Activated CD4-positive, alpha-beta T cell treated with anti-CD3 and anti-CD28 coated beads for 24 hours (primary cell): Measurements from ENCODE around the gene RNF180.
"Not testable (repeated sequence)": the region's sequence is repeated elsewhere in the genome, so short reads cannot be mapped to it uniquely, and the experiment has no call there.

ENCODE experiments used
- DNase-seq, 2 donors: peaks; one replicate each; pipeline ENCODE4 v3.0.0-alpha.2; 2020; ENCODE audit warnings: low read depth in 2 of 2

Gene RNF180

DNA sequence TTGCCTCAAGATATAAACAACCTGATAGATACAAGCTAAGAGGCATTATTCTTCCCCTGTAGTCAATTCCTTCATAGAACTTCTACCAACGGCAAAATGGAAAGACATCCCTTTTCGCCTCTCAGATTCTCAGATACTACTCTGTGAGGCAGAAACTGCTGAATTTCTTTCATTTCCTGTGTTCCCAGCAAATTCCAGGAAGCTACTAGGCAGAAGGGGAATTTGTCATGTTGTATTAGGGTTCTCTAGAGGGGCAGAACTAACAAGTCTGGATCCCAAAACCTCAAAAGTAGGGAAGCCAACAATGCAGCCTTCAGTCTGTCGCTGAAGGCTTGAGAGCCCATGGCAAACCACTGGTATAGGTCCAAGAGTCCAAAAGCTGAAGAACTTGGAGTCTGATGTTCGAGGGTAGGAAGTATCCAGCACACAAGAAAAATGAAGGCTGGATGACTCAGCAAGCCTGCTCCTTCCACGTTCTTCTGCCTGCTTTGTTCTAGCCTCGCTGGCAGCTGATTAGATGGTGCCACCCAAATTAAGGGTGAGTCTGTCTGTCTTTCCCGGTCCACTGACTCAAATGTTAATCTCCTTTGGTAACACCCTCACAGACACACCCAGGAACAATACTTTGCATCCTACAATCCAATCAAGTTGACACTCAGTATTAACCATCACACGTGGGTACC, 15.2 kb downstream of the RNF180 start:
- DNase-seq, result no peak

DNA sequence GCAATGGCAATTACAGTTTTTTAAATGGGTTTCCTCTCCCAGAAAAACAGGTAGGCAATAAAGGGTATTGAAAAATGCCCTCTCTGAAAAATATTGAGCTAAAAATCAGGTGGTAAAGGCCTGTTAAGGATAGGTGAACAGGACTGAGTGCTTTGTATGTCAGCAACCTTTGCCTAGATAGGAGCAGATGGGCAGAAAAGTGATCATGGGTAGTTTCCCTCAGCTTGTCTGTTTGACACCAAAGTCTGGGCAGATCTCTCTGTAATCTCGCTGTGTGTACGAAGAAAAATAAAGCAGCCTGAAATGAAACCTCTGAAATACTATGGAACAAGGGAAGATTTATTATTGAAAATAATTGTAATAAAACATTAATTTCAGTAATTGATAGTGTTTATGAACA, 15.8 kb downstream of the RNF180 start:
- DNase-seq, result no peak

DNA sequence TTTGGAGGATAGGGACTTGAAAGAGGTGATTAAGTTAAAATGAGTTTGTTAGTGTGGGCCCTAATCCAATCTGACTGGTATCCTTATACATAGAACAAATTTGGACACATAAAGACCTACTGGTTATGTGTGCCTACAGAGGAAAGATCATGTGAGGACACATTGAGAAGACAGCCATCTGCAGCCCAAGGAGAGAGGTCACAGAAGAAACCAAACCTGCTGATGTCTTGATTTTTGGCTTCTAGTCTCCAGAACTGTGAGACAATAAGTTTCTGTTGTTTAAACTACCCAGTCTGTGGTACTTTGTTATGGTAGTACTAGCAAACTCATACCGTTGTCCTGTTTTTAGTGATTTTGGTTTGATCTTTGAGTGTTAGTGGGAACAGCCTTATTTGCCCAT, 18.3 kb downstream of the RNF180 start:
- DNase-seq, result no peak

DNA sequence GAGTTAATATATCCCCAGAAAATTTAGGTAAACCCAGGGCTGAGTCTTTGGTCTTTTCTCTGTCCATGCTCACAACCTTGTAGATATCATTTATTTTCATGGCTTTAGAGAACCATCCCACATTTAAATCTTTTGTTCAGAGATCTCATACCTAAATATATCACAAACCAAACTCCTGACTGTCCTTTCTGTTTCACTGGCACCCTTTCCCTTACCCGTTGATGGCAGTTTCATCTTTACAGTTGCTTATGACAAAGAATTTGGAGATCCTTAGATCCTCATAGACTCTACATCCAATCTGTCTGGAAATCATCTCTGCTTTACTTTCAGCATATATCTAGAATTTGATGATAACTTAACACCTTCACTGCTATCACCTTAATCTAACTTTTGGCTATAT, 19.2 kb downstream of the RNF180 start:
- DNase-seq, result no peak

DNA sequence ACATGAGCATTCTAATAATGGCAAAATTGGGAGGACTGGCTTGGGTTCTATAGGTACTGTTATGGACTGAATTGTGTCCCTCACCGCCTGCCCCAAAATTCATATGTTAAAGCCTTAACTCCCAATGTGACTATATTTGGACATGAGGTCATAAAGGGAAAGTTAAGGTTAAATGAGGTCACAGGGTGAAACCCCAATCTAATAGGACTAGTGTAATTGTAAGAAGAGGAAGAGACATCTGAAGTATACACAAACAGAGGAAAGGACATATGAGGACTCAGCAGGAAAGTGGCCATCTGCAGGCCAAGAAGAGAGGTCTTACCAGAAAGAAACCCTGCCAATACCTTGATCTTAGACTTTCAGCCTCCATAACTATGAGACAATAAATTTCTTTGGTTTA, 23.1 kb downstream of the RNF180 start:
- no peak for DNase-seq

DNA sequence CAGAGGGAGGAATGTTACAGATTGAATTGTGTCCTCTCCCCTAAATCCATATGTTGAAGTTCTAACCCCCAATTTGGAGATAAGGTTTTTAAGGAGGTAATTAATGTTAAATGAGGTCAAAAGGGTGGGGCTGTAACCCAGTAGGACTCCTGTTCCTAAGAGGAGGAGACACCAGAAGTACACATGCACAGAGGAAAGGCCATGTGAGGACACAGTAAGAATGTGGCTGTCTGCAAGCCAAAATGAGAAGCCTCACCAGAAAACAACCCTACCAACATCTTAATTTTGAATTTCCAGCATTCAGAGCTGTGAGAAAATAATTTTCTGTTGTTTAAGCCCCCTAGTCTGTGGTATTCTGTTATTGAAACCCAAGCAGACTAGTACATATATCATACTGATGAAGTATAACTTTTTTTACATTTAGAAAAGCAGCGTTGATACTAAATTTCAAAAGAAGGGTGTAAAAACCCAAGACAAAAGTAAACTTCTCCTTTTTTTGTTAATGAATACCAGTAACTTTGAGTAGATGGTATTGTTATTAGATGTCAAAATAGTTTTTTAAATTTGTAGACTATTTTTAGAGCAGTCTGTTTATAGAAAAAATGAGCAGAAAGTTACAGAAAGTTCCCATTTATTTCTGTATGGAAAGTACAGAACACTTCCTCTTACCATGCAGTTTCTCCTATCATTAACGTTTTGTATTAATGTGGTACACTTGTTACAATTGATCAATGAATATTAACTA, 25.1 kb downstream of the RNF180 start:
- no peak for DNase-seq

DNA sequence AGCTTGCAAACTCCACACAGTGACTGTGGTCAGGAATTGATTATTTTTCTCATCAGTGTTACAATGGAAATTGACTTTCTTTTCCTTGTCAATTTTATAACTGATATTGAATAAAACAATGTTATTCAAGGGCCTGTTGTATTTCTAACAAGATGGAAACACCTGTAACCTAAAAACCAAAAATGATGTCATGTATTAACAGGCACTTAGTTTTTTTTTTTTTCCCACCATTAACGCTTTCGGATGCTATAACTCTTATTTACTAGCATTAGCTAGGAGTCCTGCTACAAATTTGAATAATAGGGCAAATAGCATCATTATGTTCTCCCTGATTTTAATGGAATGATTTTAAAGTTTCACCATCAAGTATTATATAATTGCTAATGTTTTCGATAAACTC, 30.3 kb downstream of the RNF180 start:
- no peak for DNase-seq

DNA sequence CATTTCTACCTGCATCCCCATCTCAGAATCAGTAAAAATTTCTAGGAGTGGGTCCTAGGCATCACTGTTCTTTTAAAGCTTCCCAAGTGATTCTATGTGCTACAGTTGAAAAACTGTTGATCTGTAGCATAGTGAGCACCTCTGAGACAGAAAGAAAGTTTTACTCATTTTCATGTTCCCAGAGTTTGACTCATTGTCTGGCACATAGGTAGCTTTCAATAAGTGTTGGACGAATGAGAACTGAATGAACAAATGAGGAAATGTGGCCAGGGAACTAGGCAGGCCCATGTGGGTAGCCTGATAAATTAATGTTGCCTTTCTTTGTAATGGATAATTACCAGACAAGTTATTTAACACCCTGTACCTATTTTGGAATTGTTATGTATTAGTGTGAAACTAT, 33.8 kb downstream of the RNF180 start:
- no peak for DNase-seq

DNA sequence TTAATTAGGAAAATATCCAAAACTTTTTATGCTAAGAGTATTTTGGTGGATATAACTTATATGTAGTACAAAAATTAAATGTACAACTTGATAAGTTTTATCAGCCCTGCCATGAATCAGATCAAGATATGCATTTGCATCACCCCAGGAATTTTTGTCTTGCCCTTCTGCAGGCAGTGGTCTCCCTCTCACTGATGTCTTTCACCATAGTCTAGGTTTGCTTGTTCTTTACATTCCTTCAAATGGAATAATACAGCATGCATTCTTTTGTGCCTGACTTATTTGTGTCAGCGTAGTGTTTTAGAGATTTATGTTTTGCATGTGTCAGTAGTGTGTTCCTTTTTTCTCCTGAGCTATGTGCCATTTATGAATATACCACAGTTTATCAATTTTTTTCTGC, 36.4 kb downstream of the RNF180 start:
- DNase-seq, result no peak

DNA sequence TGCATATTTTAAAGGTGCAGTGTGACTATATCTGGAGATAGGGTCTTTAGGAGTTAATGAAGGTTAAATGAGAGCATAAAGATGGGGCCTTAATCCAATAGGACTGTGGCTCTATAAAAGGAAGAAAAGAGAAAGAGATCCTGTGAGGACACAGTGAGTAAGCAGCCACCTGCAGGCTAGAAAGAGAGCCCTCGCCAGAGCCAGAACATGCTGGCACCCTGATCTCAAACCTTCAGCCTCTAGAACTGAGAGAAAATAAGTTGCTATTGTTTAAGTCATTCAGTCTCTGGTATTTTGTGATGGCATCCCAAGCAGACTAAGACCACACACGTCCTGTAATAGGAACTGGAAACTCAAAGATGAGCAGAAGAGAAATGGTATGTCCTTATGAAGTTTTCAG, 41.0 kb downstream of the RNF180 start:
- DNase-seq, result no peak

DNA sequence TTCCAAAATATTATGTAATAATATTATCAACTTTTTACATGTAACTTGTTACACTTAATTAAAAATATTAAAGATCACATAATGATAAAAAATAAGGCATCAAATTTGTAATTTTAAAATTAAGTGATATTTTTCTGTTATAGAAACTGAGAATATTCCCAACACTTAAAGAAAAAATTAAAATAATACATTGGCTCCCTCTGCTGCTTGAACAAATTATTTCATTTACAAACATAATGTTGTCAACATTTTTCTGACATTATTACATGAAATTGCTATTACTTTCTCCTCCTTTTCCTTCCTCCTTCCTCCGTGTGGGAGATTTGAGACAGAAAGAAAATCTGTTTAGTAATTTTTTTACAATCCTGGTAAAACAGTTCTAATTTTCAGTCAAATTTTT, 42.3 kb downstream of the RNF180 start:
- no peak for DNase-seq

DNA sequence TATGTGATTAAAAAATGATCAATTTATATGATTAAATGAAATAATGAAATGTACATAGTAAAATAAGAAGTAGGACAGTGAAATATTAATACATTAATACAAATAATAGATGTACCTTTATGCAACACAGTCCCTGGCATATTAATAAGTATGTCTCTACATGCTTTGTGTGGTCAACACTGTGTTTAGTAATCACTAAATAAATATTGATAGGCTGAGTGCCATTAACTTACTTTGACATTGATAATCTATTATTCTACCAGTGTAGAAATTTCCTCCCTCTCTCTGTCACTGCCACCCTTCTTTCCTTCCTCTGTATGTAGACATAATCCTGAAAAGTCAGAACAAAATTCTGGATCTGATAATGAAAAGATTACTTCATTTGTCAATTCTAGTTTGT, 43.7 kb downstream of the RNF180 start:
- no peak for DNase-seq

DNA sequence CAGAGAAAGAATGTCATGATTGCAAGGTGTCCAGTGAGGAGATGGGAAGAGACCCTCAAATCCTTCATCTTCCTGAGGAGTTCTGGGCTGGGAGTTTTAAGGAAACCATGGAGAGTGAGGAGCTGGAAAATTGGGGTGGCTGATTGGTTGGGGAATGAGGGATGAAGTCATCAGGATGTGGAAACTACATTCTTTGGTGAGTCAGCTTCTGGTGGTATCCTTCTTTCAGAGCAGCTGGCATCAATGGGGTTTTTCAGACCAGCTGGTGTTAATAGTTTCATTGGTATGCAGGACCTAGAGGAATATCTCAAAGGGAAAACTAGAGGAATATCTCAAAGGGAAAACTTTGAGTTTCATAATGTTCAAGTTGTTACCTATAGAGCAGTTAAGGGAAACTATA, 45.2 kb downstream of the RNF180 start:
- no peak for DNase-seq

DNA sequence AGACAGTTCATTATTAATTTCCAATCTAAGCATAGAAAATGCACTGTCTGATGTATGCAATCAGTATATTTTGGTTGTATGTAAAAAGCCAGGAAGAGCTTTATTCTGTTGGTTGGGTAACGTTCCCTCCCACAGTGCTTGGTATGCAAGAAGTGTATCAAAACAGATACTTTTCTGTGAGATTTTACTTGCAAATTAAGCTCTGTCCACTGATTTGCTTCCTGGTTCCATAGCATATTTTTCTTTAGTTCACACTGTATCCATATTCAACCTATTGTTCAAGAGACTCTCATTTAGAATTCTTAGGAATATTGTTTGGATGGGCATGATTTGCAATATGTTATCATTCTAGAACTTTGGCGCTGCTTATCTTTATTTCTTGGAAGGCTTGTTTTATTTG, 47.4 kb downstream of the RNF180 start:
- DNase-seq, result no peak

DNA sequence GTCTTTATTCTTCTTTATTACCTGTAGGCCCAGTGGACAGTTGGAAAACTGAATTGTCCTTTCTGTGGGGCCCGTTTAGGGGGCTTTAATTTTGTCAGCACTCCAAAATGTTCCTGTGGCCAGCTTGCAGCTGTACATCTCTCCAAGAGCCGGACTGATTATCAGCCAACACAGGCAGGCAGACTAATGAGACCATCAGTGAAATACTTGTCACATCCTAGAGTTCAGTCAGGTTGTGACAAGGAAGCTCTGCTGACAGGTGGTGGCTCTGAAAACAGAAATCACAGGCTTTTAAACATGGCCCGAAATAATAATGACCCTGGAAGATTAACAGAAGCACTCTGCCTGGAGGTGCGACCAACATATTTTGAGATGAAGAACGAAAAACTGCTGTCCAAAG, 47.9 kb downstream of the RNF180 start:
- DNase-seq, result no peak

DNA sequence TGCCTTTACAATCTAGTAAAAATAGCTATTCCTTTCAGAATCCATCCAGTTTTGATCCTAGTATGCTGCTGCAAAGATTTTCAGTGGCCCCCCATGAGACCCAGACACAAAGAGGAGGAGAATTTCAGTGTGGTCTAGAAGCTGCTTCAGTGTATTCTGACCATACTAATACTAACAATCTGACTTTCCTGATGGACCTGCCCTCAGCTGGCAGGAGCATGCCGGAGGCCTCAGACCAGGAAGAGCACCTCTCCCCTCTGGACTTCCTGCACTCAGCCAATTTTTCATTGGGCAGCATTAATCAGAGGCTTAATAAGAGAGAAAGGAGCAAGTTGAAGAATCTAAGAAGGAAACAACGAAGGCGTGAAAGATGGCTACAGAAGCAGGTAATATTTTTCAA, 48.5 kb downstream of the RNF180 start:
- DNase-seq, result no peak

DNA sequence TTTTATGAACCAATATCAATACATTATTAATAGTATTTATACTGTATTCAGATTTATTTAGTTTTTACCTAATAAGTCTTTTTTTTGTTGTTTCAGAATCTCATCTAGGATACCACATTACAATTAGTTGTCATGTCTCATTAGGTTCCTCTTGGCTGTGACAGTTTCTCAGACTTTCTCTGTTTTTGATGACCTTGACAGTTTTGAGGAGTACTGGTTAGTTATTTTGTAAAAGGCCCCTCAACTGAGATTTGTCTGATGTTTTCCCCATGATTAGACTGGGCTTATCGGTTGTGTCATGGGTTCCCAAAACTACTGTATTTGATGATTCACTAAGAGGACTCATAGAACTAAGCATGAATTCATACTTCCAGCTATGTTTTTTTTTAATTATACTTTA, 56.3 kb downstream of the RNF180 start:
- DNase-seq, result no peak

DNA sequence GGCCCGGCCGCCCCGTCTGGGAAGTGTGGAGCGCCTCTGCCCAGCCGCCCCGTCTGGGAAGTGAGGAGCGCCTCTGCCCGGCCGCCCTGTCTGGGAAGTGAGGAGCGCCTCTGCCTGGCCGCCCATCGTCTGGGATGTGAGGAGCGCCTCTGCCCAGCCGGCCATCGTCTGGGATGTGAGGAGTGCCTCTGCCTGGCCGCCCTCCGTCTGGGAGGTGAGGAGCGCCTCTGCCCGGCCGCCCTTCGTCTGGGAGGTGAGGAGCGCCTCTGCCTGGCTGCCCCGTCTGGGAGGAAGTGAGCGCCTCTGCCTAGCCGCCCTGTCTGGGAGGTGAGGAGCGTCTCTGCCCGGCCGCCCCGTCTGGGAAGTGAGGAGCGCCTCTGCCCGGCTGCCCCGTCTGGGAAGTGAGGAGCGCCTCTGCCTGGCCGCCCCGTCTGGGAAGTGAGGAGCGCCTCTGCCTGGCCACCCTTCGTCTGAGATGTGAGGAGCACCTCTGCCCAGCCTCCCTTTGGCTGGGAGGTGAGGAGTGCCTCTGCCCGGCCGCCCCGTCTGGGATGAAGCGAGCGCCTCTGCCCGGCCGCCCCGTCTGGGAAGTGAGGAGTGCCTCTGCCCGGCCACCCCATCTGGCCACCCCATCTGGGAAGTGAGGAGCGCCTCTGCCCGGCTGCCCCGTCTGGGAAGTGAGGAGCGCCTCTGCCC, 59.8 kb downstream of the RNF180 start:
- not testable (repeated sequence) for DNase-seq

DNA sequence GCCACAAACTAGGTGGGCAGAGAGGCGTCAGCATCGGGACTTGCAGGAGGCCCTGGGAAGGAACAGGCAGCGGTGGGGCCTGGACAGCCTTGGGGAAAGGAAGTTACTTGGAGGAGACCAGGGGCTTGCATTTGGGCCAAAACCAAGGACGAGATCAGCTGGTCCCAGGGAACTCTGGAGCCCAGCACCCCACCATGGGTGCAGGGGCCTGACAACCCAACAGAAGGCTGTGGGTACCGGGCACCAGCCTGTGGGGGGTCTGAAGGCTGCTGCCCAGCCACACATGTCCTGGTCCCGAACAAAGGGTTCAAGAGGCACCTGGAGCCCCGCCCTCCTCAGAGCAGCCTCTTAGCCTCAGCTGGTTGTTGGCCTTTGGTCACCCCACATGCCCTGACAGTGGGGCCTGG, 61.5 kb downstream of the RNF180 start:
- DNase-seq, result not testable (repeated sequence)

DNA sequence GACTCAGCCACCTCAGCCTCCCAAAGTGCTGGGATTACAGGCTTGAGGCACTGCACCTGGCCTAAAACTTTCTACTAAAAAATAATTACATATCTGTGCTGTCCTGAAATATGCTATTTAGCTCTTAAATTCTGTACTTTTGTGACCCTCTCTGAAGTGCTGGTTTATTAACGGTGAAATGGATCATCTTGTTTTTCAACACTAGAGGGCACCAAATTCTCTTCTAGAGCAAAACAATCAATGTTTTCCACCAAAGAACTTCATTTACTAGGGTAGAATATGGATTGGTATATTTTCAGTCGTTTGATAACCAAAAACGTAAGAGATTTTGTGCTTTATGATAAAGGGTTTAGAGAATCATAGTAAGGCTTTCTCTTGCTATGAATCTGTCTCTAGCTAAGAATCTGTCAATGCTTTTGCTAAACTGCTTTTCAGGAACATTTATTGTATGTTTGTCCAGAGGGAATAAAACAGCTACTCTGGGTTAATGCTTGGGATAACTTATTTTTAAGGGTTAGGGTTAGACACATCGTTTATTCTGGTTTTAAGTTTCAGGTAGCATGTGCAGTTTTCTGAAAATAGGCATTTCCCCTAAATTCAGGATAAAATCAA, 63.6 kb downstream of the RNF180 start:
- DNase-seq, result no peak

DNA sequence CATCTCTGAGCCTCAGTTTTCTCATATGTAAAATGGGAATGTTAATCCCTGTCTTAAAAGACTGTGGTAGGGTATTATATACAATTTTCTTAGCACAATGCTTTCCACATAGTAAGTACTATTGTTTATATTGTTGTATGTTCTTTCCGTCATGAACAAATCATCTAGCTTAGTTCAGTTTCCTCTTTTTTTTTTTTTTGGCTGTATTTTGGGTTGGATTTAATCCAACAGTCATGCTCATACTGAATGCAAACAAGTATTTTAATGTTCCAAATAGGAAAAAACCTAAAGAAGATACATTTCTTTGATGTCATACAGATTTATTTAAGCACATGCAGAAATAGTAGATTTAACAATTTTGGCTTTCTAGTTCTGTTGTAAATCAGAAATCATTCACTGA, 95.1 kb downstream of the RNF180 start:
- DNase-seq, result no peak

DNA sequence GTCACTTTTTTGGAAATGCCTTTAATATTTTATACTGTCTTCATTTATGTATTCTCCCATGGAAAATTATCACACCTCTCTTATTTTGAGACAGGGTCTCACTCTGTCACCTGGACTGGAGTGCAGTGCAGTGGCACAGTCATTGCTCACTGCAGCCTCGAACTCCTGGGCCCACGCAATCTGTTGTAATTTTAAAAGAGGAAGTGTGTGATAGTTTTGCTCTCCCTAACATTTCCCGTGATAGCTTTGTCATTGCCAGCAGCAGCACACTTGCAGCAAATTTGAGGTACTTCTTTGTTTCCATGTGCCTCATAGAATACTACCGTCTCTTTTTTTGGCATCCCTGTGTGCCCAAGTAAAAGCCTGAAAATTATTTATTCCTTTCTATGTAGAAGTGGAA, 103.5 kb downstream of the RNF180 start:
- DNase-seq, result no peak

DNA sequence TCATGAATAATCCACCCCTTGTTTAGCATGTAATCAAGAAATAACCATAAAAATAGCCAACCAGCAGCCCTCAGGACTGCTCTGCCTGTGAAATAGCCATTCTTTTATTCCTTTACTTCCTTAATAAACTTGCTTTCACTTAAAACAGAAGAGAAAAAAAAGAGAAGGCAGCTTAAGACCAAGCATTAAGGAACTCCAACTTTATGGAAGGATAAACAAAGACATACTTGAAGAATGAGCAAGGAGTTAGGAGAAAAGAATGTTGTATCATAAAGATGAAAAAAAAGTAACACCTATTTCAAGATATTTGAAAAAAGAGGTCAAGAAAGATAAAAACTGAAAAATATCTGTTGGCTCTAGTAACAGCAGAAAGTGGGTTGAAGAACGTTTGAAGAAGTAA, 107.6 kb downstream of the RNF180 start:
- no peak for DNase-seq
